IPS-NIHi7 (cell line): ENCODE results near the gene PRR30.
"Not testable (repeated sequence)": the region's sequence is repeated elsewhere in the genome, so short reads cannot be mapped to it uniquely, and the experiment has no call there.

Experiments used
- DNase-seq: peaks from one replicate; pipeline ENCODE4 v3.0.0; 2012; ENCODE audit warnings: mixed read lengths; ENCODE audit errors: extremely low spot score

PRR30 gene

DNA sequence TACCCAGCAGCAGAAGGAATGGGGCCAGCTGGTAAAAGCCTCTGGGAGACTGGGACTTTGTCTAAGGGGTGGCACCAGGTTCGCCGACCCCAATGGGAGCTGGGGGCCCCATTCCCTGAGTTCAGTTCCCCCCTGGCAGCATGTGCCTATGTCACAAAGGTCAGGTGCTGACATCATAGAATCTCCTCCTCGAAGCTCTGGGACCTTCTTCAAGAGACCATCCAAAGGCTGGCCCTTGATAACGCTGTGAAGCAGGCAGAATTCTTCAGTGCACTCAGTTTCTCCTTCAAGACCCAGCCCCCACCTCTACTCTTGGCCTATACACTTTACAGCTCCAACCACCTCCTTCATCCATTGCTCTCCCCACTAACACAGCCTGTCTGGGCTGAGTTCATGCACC, at the start of gene PRR30:
Gene PRR30 (minus strand): TSS at position 101 of the 400 bp plus-strand sequence. CDS start 1,081 bp downstream, outside the sequence.
- no peak for DNase-seq

DNA sequence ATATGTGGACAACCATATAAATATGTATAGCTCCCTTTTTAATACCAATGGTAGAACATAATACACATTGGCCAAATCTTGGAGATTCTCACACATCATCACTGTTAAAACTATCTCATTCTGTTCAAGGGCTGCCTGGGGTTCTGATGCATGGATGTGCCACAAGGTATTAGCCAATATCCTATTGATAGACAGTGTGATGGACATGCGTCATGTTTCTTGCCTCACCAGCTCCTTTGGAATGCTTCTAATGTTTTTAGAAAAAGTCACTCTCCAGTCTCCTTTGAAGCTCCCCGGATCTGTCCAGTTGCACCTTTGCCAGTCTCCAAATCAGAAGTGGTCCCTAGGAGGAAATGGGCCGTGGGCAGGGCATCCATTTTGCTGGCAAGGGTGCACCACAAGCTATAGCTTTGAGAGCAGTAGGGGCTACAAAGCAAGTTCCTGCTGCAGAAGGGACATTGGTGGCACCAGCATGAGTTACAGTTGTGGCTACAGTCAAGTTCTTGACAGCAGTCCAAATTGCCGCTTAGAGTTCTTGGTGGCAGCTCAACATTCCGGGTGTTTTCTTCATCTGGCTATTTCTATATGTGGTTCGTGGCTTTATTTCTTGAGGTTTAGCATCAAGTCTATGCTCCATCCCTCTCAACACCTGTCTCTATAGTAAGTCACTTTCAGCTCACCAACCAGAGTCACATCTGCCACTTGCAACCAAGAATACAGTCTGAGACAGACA, 47.6 kb upstream of the PRR30 start:
- no peak for DNase-seq

GRCh38 chr2:27185331-27186026, 46.3 kb upstream of the PRR30 start:
- DNase-seq: no peak

GRCh38 chr2:27184115-27184514, 44.9 kb upstream of the PRR30 start:
- DNase-seq: no peak

GRCh38 chr2:27182346-27182745, 43.1 kb upstream of the PRR30 start:
- no peak for DNase-seq

GRCh38 chr2:27179344-27180000, 40.3 kb upstream of the PRR30 start:
- no peak for DNase-seq

DNA sequence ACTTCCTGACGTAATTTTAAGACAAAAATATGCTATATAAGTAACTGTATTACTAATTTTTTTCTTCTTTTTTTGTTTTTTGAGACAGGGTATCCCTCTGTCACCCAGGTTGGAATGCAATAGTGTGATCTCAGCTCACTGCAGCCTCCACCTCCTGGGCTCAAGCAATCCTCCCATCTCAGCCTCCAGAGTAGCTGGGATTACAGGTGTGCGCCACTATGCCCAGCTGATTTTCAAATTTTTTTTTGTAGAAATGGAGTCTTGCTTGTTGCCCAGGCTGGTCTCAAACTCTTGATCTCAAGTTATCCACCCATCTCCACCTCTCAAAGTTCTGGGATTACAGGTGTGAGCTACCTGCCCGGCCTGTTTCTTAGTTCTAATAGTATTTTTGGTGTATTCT, 39.3 kb upstream of the PRR30 start:
- DNase-seq: no peak

- DNase-seq: no peak
Measured at GRCh38 chr2:27177441-27178351, 38.5 kb upstream of the PRR30 start.

- DNase-seq: not testable (repeated sequence)
Measured at GRCh38 chr2:27175781-27176180, 36.6 kb upstream of the PRR30 start.

DNA sequence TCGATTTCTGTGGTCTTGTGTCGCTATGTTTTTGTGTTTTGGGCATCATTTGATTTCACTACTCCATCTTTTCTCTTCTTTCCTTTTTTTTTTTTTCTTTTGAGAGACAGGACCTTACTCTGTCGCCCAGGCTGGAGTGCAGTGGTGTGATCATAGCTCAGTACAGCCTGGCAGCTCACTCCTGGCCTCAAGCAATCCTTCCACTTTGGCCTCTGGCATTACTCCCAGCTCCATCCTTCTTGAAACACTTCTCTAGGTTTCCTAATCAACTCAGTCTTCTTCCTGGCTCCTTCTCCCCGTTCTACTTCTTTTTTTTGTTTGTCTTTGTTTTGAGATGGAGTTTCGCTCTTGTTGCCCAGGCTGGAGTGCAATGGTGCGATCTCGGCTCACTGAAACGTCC, 36.1 kb upstream of the PRR30 start:
- no peak for DNase-seq

- no peak for DNase-seq
Measured at GRCh38 chr2:27174638-27175037, 35.4 kb upstream of the PRR30 start.

DNA sequence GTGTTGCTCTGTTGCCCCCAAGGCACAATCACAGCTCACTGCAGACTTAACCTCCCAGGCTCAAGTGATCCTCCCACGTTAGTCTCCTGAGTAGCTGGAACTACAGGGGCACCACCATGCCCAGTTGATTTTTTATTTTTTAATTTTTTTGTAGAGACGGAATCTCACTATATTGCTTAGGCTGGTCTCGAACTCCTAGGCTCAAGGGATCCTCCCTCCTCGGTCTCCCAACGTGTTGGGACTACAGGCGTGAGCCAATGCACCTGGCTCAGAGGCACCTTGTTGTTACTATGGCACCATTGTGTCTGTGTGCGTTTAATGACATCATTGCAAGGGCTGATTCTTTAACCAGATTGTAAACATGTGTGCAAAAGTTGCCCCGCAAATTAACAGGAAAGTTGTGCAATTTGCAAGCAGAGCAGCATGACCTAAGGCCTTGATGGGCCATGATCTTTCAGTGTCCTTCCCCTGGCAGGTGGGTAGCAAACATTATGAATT, 32.2 kb upstream of the PRR30 start:
- no peak for DNase-seq

GRCh38 chr2:27170581-27171337, 31.5 kb upstream of the PRR30 start:
- no peak for DNase-seq

GRCh38 chr2:27164960-27165763, 26.0 kb upstream of the PRR30 start:
- no peak for DNase-seq

GRCh38 chr2:27162151-27163121, 23.2 kb upstream of the PRR30 start:
- no peak for DNase-seq

- DNase-seq: no peak
Measured at GRCh38 chr2:27160191-27160590, 21.0 kb upstream of the PRR30 start.

- DNase-seq: no peak
Measured at GRCh38 chr2:27159271-27159670, 20.1 kb upstream of the PRR30 start.

GRCh38 chr2:27158468-27158867, 19.3 kb upstream of the PRR30 start:
- no peak for DNase-seq

DNA sequence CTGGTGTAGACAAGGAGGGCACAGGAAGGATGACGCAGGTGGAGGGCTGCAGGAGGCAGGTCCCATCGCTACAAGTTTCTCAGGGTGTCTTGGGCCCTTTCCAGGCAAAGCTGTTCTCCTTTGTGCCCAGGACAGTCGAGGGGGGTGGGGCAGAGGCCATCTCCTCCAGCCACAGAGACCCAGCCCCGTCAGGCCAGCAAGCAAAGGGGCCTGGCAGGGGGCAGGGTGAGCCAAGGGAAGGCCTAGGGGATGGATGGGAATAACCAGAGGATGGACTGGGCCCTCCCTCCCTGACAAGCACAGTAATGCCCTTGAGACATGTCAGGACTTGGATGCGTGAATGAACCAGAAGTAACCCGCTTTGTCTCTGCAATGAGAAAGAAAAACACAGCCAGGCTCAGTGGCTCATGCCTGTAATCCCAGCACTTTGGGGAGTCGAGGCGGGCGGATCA, 15.9 kb upstream of the PRR30 start:
- DNase-seq: no peak
